Left ventricle myocardium inferior (tissue), 1 donor: Measurements from ENCODE around the gene KRT73. TPM values are rescaled to one million over a fixed set of nuclear protein-coding genes. Genes with fewer than 3 reads are reported as not detected.

Experiments
- DNase-seq: peaks from one replicate; pipeline ENCODE4 v3.0.0-alpha.2; 2020
- H3K27ac ChIP-seq: fragments of 200-600 bp; replicated peaks from 2 replicates; pipeline ENCODE4 v1.8.0; 2021
- H3K27me3 ChIP-seq: fragments of 200-600 bp; 2 replicates; pipeline ENCODE4 v1.8.0; 2021; ENCODE audit warnings: low read depth
- H3K36me3 ChIP-seq: fragments of 200-600 bp; 2 replicates; pipeline ENCODE4 v1.8.0; 2021
- H3K4me1 ChIP-seq: fragments of 200-600 bp; 2 replicates; pipeline ENCODE4 v1.8.0; 2021
- H3K4me3 ChIP-seq: fragments of 200-600 bp; 2 replicates; pipeline ENCODE4 v1.8.0; 2021; ENCODE audit warnings: mild to moderate bottlenecking, moderate library complexity
- H3K9me3 ChIP-seq: fragments of 200-600 bp; replicated peaks from 2 replicates; pipeline ENCODE4 v1.8.0; 2021
- CTCF ChIP-seq: fragments of 200-600 bp; IDR thresholded peaks from 2 replicates; pipeline ENCODE4 v1.8.0; 2021; ENCODE audit warnings: antibody characterized with exemption, mild to moderate bottlenecking, borderline replicate concordance
- intact Hi-C: fragments of 100-400 bp; cut with micrococcal nuclease; formaldehyde crosslinking; loops from one replicate; pipeline ENCODE4 v1.11.0; 2022
- total RNA-seq: library from RNA; stranded (reverse); fragmentation: NEBNext Ultra II Directional; extraction: Animal tissue kit (Norgen Biotek cat#: 25700); gene quantifications from one replicate; pipeline ENCODE4 v1.2.1, GENCODE V29; 2021
- donor health status: DM: no; HTN: yes; CAD: no; lungs with severe emphysema.

The KRT73 gene
- total RNA-seq, 1 donor from 2014 or later = not detected

- H3K4me3 ChIP-seq = no peak overlapping the region
- H3K9me3 ChIP-seq = no peaks in the 10 kb centered on the region
- peak; percentile 31 for DNase-seq
- H3K4me1 ChIP-seq = no peaks in the 10 kb centered on the region
- TF ChIP-seq CTCF = peak; percentile 79
- H3K36me3 ChIP-seq = no peaks in the 10 kb centered on the region
- H3K27ac ChIP-seq = no peak overlapping the region
- H3K27me3 ChIP-seq = peaks cover 50% of the 10 kb centered on the region
- intact Hi-C loops = loop anchor here (10.0 kb wide), 2 partner anchors 302 to 392 kb away; no protein-coding TSS in a partner anchor
These were observed 35.3 kb downstream of the KRT73 start for GRCh38 chr12:52582971-52583456.

- Histone ChIP-seq H3K4me3 (no peak overlapping the region), H3K9me3 (no peaks in the 10 kb centered on the region), H3K4me1 (no peaks in the 10 kb centered on the region), H3K36me3 (no peaks in the 10 kb centered on the region), H3K27me3 (peaks cover 45% of the 10 kb centered on the region), H3K27ac (no peak overlapping the region)
- intact Hi-C loops = loop anchor here (10.0 kb wide), 2 partner anchors 302 to 392 kb away; no protein-coding TSS in a partner anchor
- no peak for TF ChIP-seq CTCF
- DNase-seq = no peak
These were observed 35.9 kb downstream of the KRT73 start for GRCh38 chr12:52582486-52582885.

- no peak overlapping the region for H3K27ac ChIP-seq
- DNase-seq = no peak
- H3K4me3 ChIP-seq = no peak overlapping the region
- TF ChIP-seq CTCF = no peak
- H3K27me3 ChIP-seq = peaks cover 42% of the 10 kb centered on the region
- intact Hi-C loops = loop anchor here (10.0 kb wide), 2 partner anchors 303 to 393 kb away; no protein-coding TSS in a partner anchor
- H3K9me3 ChIP-seq = no peaks in the 10 kb centered on the region
- no peaks in the 10 kb centered on the region for H3K36me3 ChIP-seq
- no peaks in the 10 kb centered on the region for H3K4me1 ChIP-seq
These were observed 36.9 kb downstream of the KRT73 start for GRCh38 chr12:52581481-52581880.

- Histone ChIP-seq H3K27me3 (peaks cover 42% of the 10 kb centered on the region), H3K4me1 (no peaks in the 10 kb centered on the region), H3K27ac (no peak overlapping the region), H3K9me3 (no peaks in the 10 kb centered on the region), H3K4me3 (no peak overlapping the region), H3K36me3 (no peaks in the 10 kb centered on the region)
- intact Hi-C loops = loop anchor here (10.0 kb wide), 2 partner anchors 304 to 394 kb away; no protein-coding TSS in a partner anchor
- DNase-seq = no peak
- TF ChIP-seq CTCF = no peak
These were observed 37.3 kb downstream of the KRT73 start for GRCh38 chr12:52581066-52581465.

GRCh38 chr12:52580496-52580895, 37.9 kb downstream of the KRT73 start:
- no peaks in the 10 kb centered on the region for H3K36me3 ChIP-seq
- no peak for TF ChIP-seq CTCF
- peaks cover 47% of the 10 kb centered on the region for H3K27me3 ChIP-seq
- no peak overlapping the region for H3K4me3 ChIP-seq
- intact Hi-C loops = loop anchor here (10.0 kb wide), 2 partner anchors 304 to 394 kb away; no protein-coding TSS in a partner anchor
- no peak for DNase-seq
- H3K4me1 ChIP-seq = no peaks in the 10 kb centered on the region
- no peaks in the 10 kb centered on the region for H3K9me3 ChIP-seq
- no peak overlapping the region for H3K27ac ChIP-seq
